ENCODE measurements around the gene ARMC10. TPM values are rescaled to one million over a fixed set of nuclear protein-coding genes. Genes with fewer than 3 reads are reported as not detected.
"Not testable (repeated sequence)": the region's sequence is repeated elsewhere in the genome, so short reads cannot be mapped to it uniquely, and the experiment has no call there.

Gene ARMC10
- total RNA-seq, 1 donor from 2014 or later, result 36.6 TPM

GRCh38 chr7:103037476-103037822, 37.5 kb upstream of the ARMC10 start:
- no peak for TF ChIP-seq POLR2AphosphoS5 (IDR thresholded peaks at IDR 0.05; ENCODE audit: insufficient read depth in 1 of 2, low read depth in 1 of 2)
- H3K27ac ChIP-seq, result no peak overlapping the region
- intact Hi-C loops (cut with DNase I), result no loop called here
- DNase-seq (ENCODE audit: extremely low spot score in 2 of 2), result no peak
- H3K4me3 ChIP-seq, result no peak overlapping the region
- H3K27me3 ChIP-seq, result no peaks in the 10 kb centered on the region
- H3K4me1 ChIP-seq, result no peaks in the 10 kb centered on the region
- no peaks in the 10 kb centered on the region for H3K9me3 ChIP-seq
- H3K36me3 ChIP-seq, result no peaks in the 10 kb centered on the region

GRCh38 chr7:103037823-103038739, 36.9 kb upstream of the ARMC10 start:
- H3K27ac ChIP-seq; H3K27me3 ChIP-seq; H3K36me3 ChIP-seq; intact Hi-C loops (cut with DNase I); H3K4me3 ChIP-seq; DNase-seq (ENCODE audit: extremely low spot score in 2 of 2); H3K4me1 ChIP-seq; H3K9me3 ChIP-seq: not testable (repeated sequence)

DNA sequence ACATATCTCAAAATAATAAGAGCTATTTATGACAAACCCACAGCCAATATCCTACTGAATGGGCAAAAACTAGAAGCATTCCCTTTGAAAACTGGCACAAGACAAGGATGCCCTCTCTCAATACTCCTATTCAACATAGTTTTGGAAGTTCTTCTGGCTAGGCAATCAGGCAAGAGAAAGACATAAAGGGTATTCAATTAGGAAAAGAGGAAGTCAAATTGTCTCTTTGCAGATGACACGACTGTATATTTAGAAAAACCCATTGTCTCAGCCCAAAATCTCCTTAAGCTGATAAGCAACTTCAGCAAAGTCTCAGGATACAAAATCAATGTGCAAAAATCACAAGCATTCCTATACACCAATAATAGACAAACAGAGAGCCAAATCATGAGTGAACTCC, 33.1 kb upstream of the ARMC10 start:
- H3K36me3 ChIP-seq; DNase-seq (ENCODE audit: extremely low spot score in 2 of 2); H3K27me3 ChIP-seq; intact Hi-C loops (cut with DNase I); H3K27ac ChIP-seq; H3K4me3 ChIP-seq; H3K4me1 ChIP-seq; H3K9me3 ChIP-seq: not testable (repeated sequence)

- intact Hi-C loops (cut with DNase I), result no loop called here
- DNase-seq (ENCODE audit: extremely low spot score in 2 of 2), result no peak
- H3K4me3 ChIP-seq, result no peak overlapping the region
- TF ChIP-seq POLR2A (IDR thresholded peaks at IDR 0.05) (no peak), CTCF (IDR thresholded peaks at IDR 0.05) (no peak), POLR2AphosphoS5 (IDR thresholded peaks at IDR 0.05; ENCODE audit: insufficient read depth in 1 of 2, low read depth in 1 of 2) (no peak)
- H3K9me3 ChIP-seq, result no peaks in the 10 kb centered on the region
- H3K27ac ChIP-seq, result no peak overlapping the region
- H3K27me3 ChIP-seq, result no peaks in the 10 kb centered on the region
- no peaks in the 10 kb centered on the region for H3K36me3 ChIP-seq
- no peaks in the 10 kb centered on the region for H3K4me1 ChIP-seq
Observed at GRCh38 chr7:103048833-103049232, 26.1 kb upstream of the ARMC10 start.

- Histone ChIP-seq H3K9me3 (no peaks in the 10 kb centered on the region), H3K27ac (no peak overlapping the region), H3K27me3 (no peaks in the 10 kb centered on the region), H3K4me1 (no peaks in the 10 kb centered on the region), H3K36me3 (no peaks in the 10 kb centered on the region), H3K4me3 (no peak overlapping the region)
- intact Hi-C loops (cut with DNase I), result no loop called here
- TF ChIP-seq POLR2AphosphoS5 (IDR thresholded peaks at IDR 0.05; ENCODE audit: insufficient read depth in 1 of 2, low read depth in 1 of 2) (no peak), CTCF (IDR thresholded peaks at IDR 0.05) (no peak), POLR2A (IDR thresholded peaks at IDR 0.05) (no peak)
- no peak for DNase-seq (ENCODE audit: extremely low spot score in 2 of 2)
Observed at GRCh38 chr7:103051519-103051918, 23.4 kb upstream of the ARMC10 start.

GRCh38 chr7:103056006-103056405, 18.9 kb upstream of the ARMC10 start:
- H3K27me3 ChIP-seq; intact Hi-C loops (cut with DNase I); DNase-seq (ENCODE audit: extremely low spot score in 2 of 2); H3K4me1 ChIP-seq; H3K27ac ChIP-seq; H3K36me3 ChIP-seq; H3K9me3 ChIP-seq; H3K4me3 ChIP-seq: not testable (repeated sequence)

DNA sequence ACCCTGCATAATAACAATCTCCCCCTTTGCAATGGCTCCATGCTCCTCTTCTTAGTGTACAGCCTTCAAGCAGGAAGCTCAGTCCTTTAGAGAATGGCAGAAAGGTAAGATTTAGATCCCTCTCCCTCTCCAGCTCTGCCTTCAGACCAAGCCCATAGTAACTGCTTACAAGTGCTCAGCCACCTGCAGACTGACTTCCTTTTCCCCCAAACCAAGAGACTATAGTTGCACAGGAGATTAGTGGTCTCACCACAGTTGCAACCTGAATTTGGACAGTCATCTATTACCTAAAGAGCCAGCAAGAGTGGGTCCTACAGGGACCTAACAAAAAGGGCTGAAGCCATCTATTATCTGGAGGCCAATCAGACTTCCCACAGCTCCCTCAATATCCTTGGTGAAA, 16.8 kb upstream of the ARMC10 start:
- Histone ChIP-seq H3K4me1 (no peaks in the 10 kb centered on the region), H3K36me3 (no peaks in the 10 kb centered on the region), H3K9me3 (no peaks in the 10 kb centered on the region), H3K4me3 (no peak overlapping the region), H3K27me3 (no peaks in the 10 kb centered on the region), H3K27ac (no peak overlapping the region)
- intact Hi-C loops (cut with DNase I), result no loop called here
- DNase-seq (ENCODE audit: extremely low spot score in 2 of 2), result no peak
- no peak for TF ChIP-seq POLR2A (IDR thresholded peaks at IDR 0.05)
- no peak for TF ChIP-seq CTCF (IDR thresholded peaks at IDR 0.05)
- no peak for TF ChIP-seq POLR2AphosphoS5 (IDR thresholded peaks at IDR 0.05; ENCODE audit: insufficient read depth in 1 of 2, low read depth in 1 of 2)
